HG02943 (cell line): ENCODE results near the gene TIGD3.

Experiments
- ATAC-seq: cut with Tn5 transposase; IDR thresholded peaks from one replicate; pipeline ENCODE4 v1.9.1; 2021; ENCODE audit warnings: mild to moderate bottlenecking, low read depth, moderate library complexity; ENCODE audit not compliant: unreplicated experiment

The TIGD3 gene

DNA sequence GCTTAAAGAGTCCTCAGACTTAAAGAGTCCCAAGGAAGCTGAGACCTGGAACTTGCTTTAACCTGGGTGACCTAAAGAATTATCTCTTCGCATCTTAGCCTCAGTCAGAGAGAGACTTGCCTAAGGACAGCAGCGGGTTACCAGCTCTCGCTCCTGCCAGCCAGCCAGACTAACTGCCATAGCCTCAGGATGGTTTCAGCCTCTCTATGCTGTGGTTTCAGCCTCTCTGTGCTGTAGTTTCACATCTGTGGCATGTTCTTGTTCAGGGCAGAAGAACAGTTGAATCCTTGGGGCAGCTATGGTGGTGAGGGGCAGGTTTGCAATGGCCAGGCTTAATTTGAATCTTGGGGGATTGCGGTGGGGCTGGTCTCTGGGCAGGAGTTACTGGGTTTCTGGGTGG lies 34.2 kb downstream of the TIGD3 start:
- ATAC-seq: no peak

DNA sequence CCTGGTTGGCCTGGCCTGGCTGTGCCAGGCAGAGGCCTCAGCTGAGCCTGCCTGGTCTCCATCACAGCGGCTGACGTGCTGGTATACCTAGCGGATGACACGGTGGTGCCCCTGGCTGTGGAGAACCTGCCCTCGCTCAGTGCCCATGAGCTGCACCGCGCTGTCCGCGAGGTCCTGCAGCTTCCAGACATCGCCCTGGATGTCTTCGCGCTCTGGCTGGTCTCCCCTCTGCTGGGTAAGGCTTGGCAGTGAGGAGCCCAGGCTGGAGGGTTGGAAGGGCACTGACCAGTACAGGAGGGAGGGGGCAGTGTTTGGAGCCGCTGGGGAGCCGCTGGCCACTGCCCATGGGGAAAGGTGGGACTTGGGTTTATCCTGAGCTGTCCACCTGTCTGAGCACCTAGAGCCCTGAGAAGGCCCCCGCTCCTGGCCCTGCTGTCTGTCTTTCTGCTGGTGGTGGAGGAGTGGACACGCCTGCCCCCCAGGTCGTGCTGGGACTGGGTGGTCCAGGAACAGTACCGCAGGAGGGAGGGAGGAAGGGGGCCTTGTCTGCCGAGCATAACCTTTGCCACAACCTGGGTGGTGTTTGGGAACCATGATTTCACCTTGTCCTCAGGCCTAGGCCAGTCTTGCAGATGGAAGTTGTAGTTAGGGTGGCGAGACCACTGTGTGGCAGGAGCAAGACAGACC lies 34.9 kb downstream of the TIGD3 start:
- ATAC-seq: no peak

DNA sequence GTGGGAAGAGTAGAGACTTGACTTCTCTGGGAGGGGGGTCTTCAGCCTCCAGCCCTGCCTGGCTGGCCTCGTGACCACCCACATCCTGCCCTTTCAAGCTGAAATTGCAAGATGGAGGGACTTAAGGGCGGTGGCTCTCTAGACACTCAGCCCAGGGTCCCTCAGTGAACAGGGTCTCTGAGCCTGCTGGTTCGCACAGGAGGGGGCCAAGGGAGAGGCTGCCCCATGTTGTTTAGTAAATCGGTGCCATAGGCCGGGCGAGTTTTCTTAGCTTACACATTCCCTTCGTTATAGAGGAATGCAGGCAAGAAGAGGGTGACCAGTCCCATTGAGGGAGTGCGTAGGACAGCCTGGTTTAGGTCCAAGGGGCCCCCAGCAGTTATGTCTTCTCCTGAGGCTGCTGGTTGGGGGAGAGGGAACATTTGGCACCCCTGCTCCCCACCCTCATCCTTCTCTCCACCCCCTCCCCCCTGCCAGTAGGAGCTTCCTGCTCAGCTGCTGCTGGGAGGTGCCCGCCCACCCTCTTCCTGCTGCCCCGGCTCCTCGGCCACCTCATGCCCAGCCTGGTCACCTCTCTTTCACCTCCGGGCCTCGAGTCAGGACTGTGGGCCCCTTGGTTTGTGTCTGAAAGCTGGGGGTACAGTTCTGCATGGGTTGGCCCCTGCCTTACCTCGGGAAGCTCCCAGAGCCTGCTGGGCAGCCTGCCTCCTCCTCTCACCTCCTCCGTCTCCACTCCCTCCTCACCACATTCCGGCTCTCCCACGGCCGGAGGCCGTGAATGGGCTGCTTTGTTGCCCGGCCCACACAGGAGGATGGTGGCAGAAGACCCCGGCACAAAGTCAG lies 35.8 kb downstream of the TIGD3 start:
- ATAC-seq: no peak

DNA sequence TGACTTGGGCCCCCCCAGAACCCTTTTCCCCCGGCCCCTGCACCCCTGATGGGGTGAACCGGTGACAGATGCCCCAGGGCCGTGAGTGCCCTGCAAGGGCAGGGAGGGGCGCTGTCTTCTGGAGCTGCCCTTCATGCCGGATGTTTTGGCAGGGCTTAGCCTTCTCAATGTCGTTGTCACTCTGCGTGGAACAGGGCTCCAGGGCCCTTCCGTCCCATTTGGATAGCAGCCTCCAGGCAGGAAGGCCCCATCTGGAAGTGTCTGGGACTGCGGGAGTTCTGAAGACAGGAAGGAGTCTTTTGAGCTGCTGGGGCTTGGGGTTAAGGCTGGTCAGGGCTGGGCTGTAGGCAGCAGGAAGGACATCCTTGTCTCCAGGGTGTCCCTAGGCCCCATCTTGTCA lies 36.4 kb downstream of the TIGD3 start:
- ATAC-seq: no peak

DNA sequence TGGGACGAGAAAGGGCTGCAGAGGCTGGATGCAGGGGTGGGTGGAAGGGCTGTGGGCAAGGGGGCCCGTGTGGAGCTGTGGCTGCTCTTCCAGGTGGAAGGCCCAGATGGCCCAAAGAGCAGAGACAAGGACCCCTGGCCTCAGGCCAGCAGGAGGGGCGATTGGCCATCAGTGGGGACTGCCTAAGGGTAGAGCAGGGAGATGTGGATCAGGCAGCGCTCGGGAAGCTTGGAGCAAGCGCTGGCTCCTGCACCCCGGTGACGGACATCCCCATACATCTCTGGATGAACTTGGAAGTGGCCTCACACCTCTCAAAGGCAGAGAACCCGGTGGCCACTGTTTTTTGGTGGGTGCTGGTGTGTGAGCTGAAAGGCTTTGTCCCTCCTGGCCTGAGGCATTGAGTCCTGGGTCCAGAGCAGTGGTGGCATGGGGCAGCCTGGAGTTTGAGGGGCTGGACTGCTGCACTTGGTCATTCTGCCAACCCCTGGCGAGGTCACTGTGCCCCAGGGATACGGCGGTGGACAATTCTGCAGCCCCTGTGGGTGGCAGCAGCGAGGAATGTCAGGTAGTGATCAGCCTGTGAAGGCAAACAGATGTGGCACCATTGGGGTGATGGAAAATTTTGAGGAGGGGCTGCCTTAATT lies 37.8 kb downstream of the TIGD3 start:
- ATAC-seq: no peak

DNA sequence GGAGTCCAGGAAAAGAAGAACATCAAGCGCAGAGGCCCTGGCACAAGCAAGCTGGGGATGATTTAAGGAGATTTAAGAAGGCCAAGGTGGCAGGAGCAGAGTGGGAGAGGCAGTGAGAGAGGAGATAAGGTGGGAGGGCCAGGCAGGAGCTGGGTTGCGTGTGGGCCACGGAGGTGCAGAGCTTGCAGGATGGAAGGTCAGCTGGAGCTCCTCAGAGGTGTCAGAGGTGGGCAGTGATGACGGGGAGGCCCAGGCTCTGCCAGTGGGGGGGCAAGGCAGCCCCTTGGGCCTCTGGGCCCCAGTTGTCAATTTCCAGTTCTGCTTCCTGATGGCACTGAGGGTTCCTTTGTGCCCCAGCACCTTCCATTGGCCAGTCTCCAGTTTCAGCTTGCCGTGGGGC lies 38.3 kb downstream of the TIGD3 start:
- ATAC-seq: no peak

DNA sequence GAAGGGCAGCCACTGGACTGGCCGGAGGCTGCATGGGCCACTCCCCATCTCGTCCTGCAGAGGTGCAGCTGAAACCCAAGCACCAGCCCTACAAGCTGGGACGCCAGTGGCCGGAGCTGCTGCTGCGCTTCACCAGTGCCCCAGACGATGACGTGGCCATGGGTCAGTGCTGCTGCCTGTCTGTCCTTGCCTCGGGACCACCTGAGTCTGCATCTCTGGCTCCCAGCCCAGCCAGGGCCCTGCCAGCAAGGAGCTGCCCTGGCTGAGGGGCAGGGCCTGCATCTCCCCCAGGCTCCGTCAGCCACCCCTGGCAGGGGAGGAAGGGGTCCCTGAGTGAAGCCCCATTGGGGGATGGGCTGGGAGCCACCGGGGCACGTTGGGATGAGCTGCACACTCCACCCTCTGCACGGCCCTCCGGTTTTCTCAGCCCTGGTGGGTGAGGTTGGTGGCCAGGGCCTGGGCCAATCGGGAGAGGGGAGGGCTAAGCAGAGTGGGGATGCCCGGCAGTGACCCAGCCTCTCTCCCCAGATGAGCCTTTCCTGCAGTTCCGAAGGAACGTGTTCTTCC lies 39.0 kb downstream of the TIGD3 start:
- no peak for ATAC-seq

DNA sequence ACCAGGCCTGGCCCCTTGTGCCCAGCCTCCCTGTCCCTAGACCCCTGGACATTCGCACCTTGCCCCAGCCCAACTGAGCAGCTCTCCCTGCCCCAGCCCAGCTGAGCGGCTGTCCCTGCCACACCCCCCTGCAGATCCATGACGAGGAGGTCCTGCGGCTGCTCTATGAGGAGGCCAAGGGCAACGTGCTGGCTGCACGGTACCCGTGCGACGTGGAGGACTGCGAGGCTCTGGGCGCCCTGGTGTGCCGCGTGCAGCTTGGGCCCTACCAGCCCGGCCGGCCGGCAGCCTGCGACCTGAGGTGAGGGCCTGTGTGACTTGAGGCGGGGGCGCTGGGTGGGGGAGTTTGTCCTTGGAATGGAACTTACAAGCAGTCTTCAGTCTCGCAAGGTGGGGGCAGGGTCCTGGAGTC lies 39.6 kb downstream of the TIGD3 start:
- no peak for ATAC-seq

DNA sequence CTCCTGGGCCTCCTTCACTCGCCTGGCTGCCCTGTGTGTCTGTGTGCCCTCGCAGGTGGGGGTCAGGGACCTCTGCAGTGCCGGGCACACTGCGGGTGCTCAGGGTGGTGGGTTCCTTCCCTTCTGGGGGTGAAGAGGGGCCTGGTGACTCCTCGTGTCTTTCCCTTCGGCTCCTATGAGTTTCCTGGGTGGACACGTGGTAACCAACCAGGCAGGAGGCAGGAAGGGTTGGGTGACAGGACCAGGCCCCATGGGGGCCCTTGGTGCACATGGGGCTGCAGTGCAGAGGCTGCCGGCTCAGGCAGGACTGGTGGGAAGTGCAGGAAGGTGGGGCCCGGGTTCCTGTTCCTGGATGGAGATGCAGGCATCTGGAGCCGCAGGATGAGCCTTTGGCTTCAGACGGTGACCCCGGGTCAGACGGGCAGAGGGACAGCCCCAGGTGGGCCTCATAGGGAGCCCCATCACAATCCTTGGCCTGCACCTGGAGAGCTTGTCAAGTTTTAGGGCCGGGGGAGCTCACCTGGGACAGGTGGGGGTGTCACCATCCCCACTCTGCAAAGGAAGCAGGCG lies 41.5 kb downstream of the TIGD3 start:
- ATAC-seq: no peak

DNA sequence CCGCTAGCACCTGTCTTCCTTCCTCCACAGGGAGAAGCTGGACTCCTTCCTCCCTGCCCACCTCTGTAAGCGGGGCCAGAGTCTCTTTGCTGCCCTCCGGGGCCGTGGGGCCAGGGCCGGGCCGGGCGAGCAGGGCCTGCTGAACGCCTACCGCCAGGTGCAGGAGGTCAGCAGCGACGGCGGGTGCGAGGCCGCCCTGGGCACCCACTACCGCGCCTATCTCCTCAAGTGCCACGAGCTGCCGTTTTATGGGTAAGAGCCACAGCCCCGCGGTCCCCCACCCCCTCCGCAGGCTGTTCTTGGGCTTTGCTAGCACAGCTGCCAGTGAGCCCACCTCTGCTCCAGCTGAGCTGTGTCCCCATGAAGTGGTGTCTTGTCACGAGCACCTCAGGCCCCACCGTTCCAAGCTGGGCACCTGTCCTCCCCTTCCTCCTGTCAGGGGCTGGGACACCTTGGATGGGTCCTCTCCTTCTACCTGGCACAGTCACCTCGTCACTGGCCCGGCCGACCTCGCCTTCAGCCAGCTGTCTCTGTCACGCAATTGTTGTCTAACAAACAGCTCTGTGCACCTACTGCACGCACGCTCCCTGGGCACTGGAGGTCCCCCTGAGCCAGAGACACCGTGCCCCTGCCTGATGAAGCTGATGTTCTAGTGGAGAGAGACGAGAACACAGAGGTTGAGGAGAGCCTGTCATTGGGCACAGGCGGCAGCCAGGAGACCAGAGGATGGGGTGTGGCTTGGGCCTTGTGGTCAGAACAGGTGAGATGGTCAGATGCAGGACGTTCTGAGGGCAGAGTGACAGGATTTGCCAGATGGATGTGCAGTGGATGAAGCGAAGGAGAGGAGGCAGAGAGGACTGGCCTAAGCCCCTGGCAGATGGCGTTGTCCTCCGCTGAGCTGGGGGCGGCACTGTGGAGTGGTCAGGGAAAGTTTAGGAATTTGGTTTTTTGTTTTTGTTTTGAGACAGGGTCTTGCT lies 42.5 kb downstream of the TIGD3 start:
- ATAC-seq: no peak

DNA sequence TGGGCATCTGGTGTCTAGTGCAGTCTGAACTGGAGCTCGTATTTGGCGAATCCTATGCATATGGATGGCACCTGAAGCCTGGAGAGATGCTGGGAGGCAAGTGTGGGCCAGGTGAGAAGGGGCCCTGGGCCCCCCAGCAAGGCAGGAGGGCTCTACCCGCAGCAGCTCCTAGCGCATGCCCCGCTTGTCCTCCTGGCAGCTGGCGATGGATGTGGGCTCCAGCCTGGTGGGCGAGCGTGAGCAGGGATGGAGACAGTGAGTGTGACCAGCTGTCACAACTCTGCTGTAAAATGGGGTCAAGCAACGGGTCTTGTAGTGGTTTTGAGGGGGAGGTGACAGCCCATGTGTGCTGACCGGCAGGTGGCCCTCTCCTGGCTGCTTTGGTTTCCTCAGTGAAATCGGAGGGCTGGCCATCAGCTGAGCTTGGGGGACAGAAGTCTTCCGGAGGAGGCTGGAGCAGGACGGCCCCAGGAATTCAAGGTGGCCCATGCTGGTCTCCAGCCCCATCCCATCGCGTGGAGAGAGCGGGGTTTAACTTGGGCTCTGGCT lies 43.9 kb downstream of the TIGD3 start:
- ATAC-seq: no peak

DNA sequence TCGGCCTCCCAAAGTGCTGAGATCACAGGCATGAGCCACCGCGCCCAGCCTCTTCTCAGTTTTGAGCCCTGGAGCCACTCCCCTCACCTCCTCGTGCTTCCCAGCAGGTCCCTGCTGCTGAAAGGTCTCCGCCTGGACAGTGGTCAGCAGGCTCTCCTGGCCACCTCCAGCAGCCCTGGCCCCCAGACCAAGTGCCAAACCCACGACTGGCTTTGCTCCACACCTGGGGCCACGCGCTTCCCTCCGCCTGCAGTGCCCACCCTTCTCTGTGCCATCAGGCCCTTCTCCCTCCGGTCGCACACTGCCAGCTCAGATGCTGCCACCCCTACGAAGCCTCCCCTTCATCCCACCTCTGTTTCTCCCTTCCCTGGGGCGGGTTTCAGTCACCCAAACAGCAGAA lies 44.7 kb downstream of the TIGD3 start:
- ATAC-seq: no peak

DNA sequence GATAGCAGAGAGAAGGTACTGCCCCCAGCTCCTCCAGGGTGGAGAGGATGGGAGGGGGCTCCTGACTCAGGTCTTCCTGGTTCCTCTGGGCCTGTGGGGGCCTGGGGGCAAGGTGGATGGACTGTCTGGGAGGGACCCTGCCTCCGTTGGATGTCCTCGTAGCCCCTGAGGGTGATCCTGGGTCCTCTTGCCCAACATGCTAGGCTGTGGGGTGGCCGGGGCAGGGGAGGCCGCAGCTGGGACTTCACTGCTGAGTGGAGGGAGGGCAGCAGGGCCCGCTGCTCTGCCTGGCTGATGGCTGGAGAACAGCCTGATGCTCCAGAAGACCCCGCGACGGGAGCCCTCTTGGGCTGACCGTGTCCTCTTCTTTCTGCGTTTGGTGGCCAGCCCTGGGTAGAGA lies 45.3 kb downstream of the TIGD3 start:
- no peak for ATAC-seq

DNA sequence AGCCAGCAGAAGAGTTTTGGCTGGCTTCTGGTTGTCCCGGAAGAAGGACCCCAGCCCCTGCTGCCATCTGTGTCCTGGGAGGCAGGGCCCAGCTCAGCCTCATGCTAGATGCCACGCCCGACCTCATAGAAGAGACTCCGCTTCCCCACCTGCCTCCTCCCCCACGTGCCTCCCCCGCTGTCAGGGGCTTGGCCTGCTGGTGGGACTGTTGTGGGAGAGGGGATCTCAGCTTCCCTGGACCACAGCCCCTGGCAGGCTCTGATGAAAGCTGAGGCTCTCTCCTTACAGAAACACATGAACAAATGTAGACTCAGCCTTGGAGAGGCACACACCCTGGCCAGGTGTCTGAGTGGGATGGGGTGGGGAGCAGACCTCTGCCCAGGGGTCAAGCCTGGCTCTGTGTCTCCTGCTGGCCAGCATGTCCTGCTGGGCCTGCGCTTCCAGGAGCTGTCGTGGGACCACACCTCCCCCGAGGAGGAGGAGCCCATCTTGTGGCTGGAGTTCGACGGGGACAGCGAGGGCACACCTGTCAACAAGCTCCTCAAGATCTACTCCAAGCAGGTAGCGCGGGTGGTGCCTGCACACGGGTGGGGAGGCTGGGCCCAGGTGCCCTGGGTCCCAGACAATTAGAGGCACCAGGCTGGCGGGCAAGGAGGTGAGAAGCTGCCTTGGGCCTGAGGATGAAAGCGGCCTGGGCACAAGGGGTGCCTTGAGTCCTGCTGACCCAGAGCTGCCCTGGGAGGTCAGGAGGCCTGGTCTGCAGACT lies 45.9 kb downstream of the TIGD3 start:
- no peak for ATAC-seq

DNA sequence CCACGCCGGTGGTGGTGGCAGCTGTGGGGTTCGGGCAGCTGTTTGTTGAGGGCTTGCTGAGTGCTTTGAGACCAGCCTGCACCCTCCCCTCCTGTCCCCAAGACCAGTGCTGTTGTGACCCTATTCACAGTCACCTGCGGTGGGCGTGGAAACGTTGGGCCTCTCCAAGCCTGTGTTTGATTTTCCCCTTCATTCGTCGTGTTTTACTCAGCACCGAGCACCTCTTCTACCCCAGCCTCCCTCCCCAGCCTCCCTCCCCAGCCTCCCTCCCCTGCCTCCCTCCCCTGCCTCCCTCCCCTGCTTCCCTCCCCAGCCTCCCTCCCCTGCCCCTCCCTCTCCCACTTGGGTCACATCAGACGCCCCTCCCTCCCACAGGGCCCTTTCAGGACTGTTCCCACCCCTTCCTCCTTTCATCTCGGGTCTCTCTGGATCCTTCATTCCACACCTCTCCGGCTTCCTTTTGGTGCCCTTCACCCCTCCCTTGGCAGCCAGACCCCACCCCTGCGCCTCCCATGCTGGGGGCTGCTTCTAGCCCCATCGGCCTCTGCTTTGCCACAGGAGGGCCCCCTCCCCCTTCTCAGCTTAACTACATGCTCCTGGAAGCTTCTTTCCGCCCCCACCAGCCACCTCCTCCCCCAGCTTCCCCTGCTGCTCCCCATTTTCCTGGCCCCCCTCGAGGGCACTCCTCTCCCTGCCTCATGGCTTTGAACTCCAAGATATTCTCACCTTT lies 46.7 kb downstream of the TIGD3 start:
- ATAC-seq: no peak

DNA sequence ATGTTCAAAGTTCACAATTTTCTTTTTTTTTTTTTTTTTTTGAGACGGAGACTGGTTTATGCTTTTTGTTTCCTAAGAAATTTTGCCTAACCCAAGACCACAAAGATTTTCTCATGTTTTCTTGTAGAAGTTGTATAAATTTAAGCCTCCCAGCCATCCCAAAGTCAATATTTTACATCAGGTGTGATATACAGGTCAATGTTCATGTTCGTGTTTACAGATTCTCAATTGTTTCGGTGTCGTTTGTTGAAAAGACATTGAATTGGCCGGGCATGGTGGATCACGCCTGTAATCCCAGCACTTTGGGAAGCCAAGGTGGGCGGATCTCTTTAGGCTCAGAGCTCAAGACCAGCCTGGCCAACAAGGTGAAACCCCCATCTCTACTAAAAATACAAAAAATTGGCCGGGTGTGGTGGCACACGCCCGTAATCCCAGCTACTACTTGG lies 47.3 kb downstream of the TIGD3 start:
- ATAC-seq: no peak

DNA sequence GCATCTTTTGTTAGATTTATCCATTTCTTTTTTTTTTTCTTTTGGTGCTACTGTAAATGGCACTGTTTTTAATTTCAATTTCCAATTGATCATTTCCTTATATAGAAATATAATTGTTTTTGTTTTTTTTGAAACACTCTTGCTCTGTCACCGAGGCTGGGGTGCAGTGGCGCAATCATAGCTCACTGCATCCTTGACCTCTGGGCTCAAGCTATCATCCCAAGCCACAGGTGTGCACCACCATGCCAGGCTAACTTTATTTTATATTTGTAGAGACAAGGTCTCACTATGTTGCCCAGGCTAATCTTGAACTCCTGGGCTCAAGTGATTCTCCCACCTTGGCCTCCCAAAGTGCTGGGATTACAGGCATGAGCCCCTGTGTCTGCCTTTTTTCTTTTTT lies 48.2 kb downstream of the TIGD3 start:
- ATAC-seq: no peak

DNA sequence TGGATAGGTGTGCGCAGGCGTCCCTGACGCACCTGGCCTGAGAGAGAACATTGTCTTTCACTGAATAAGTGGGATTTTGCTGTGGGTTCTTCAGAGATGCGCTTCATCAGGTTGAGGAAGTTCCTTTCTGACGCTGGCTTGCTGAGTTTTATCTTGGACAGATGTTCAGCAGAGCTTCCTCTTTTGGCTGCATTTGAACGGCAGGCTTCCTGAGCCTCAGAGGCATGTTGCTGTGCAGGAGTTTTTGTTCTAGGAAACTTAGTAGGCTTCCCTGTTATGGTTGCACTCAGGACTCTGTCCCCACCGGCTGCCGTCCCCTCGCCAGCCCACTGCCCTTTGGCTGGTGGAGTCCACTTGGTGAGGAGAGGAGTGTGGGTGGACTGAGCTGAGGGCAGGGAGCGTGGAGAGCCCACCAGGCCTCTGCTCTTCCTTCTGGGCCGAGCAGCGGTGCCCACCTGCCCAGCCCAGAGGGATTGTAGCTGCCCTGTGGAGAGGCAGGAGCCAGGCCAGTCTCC lies 49.1 kb downstream of the TIGD3 start:
- ATAC-seq: no peak
